Choroid plexus epithelial cell (primary cell): ENCODE results near the gene C14orf93.

Source experiments
- DNase-seq: peaks from one replicate; pipeline ENCODE4 v3.0.0-alpha.2; 2010; ENCODE audit warnings: low read depth
- H3K4me3 ChIP-seq: 2 replicates; pipeline ENCODE4 v1.5.1; 2011; ENCODE audit warnings: low read depth, mild to moderate bottlenecking, control low read depth, low read length, moderate library complexity
- TF ChIP-seq, protein P1 (sequence below): conservative IDR thresholded peaks from 2 replicates; pipeline ENCODE4 v1.5.1; 2011; ENCODE audit warnings: low read depth, mild to moderate bottlenecking, control low read depth, inconsistent platforms, low read length, moderate library complexity

Gene C14orf93, protein sequence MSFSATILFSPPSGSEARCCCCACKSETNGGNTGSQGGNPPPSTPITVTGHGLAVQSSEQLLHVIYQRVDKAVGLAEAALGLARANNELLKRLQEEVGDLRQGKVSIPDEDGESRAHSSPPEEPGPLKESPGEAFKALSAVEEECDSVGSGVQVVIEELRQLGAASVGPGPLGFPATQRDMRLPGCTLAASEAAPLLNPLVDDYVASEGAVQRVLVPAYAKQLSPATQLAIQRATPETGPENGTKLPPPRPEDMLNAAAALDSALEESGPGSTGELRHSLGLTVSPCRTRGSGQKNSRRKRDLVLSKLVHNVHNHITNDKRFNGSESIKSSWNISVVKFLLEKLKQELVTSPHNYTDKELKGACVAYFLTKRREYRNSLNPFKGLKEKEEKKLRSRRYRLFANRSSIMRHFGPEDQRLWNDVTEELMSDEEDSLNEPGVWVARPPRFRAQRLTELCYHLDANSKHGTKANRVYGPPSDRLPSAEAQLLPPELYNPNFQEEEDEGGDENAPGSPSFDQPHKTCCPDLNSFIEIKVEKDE

DNA sequence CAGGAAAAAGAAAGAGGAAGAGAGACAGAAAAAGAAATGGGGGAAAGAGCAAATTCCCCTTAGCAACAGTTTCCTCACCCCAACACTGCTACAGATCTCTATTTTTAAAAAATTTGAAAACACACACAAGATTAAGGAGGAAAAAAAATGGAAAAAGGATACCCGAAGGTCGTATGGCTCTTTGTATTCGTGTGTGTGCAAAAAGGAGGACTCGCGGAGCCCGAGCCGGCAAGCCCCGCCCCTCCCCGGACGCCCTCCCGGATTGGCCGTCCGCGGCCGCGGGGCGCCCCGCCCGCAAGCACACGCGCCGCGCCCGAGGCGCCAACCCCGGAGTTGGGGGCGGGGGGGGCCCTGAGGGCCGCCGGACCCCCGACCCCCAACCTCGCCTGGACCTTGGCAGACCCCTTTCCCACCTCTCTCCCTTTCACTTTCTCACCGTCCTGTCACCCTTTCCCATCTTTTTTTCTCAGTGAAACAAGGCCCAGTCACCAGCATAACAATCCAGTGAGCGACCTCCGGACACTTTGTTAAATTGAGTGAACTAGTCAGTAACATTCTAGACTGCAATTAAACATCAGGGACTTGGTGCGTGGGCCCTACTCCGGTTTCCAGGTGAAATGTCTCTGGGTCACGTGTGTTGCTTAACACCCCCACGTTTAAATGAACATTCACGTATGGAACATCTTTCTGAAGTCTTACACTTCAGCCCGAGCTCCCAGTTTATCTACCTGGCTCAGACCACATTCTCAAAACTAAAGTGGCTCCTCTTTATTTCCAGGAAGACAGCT is at the start of gene C14orf93:
Gene C14orf93, minus strand, starts transcription at position 205 of the 788 bp plus-strand sequence. CDS start 11,120 bp downstream, outside the sequence.
- H3K4me3 ChIP-seq, result peak within 1 kb of the TSS; percentile 53
- TF ChIP-seq, protein P1, sequence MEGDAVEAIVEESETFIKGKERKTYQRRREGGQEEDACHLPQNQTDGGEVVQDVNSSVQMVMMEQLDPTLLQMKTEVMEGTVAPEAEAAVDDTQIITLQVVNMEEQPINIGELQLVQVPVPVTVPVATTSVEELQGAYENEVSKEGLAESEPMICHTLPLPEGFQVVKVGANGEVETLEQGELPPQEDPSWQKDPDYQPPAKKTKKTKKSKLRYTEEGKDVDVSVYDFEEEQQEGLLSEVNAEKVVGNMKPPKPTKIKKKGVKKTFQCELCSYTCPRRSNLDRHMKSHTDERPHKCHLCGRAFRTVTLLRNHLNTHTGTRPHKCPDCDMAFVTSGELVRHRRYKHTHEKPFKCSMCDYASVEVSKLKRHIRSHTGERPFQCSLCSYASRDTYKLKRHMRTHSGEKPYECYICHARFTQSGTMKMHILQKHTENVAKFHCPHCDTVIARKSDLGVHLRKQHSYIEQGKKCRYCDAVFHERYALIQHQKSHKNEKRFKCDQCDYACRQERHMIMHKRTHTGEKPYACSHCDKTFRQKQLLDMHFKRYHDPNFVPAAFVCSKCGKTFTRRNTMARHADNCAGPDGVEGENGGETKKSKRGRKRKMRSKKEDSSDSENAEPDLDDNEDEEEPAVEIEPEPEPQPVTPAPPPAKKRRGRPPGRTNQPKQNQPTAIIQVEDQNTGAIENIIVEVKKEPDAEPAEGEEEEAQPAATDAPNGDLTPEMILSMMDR, result no peak
- peak; percentile 66 for DNase-seq

DNA sequence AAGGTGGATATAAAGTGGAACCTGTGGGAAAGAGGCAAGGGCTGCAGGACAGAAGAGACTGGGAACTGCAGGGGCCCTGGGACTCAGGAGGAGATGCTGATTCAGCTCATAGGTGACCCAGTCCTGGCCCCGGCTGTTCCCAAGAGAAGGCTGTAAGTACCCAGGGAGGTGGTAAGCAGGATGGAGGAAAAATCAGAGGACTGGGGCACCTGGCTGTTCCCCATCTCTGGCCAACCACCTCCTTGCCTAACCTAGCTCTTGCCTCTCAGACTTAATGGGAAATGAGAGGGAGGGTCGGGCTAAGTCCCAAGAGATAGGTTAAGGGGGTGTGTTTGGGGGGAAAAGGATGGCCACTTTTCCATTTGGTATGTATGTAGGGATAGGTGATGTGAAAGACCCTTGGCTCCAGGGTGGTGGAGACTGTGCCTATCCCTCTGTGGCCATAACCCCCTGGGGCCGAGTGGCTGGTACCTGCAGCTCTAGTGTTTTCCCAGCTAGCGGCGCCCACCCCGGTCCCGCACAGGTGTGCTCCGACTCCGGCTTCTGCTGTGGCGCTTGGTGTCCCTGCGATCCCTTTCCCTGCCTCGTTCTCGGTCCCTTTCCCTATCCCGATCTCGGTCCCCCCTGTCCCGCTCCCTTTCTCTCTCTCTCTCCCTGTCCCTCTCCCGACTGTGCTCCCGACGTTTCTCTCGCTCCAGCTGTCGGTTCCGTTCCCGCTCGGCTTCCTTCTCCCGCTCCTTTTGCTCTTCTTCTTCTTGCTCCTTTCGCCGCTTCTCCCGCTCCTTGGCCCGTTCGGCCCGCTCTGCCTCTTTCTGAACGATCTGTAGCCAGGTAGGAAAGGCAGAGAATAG is 48.9 kb upstream of the C14orf93 start:
- TF ChIP-seq, protein P1, result no peak
- no peak overlapping the region for H3K4me3 ChIP-seq
- no peak for DNase-seq

DNA sequence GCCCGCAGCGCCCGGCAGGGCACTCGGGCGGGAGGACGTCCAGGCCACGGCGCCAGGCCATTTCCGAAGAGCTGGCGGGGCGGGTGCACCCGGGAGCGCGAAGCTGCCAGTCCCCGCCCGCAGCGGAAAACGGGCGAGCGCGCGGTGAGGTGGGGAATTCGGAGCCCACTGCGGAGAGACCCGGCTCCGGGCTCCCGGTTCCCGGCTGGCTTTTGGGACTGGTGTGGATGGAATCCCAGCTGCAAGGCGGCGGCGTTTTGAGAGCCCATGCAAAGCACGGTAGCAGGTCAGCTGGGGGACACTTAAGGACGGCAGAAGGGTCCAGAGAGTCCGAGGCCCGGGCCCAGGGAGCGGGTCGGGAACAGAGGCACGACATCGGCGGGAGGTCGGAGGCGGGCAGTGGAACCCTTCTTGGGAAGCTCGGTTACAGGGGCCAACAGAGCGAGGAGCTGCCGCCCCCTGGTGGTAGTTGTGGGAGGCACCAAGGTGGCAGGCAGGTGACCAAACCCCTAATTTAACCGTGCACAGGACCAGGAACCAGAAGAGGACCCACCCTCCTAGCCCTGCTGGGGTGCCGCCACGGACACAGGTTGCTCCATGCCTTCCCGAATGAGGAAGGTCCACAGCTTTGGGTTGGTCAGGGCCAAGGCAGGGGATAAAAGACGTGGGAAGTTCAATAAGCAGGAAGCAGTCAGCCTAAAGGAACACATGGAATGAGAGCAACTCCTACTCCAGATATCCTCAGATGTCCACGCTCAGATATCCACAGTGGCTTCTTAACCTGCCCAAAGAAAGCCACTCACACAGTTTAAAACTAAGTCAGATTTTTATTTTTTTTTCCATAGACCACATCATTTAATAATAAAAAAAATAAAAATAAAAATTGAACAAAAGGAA is 48.1 kb upstream of the C14orf93 start:
- DNase-seq, result peak; percentile 85
- peak overlapping the region; percentile 60 for H3K4me3 ChIP-seq
- TF ChIP-seq, protein P1, result peak; percentile 94

DNA sequence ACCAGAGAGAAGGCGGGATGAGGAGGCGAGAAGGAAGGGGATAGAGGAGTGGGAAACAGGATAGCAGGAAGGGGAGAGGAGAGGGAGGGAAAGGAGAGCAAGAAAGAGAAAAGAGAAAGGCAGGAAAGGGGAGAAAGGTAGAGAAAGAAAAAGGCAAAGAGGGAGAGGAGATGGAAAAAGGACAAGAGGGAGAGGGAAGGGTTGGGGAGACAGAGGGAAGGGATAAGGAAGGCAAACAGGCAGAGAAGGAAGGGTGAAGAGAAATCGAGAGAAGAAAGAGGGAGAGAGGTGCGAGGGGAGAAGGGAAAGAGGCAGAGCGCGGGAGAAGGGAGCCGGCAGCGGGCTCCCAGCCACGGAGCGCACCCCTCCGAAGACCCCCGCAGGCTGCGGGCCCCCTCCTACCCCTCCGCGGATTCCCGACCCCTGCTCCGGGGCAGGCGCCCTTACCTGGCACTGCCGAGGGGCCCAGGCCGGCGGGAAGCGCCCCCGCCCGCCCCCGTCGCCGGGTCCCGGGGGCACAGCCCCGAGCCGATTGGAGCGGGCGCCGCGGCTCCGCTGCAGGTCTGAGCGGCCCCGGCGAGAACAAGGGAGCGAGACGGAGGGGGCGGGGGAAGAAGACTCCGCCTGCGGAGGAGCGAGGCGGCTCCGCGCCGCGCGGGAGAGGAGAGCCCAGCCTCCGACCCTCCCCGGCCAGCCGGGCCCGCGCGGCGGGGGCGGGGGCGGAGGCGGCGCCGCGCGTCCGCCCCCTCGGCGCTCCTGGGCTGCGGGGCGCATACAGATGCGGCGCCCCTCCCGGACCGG is 47.2 kb upstream of the C14orf93 start, which contains the start of gene CDH24:
Gene CDH24, minus strand, starts transcription at position 565 of the 801 bp plus-strand sequence. CDS start 1,787 bp downstream, outside the sequence.
- TF ChIP-seq, protein P1, result no peak
- DNase-seq, result peak; percentile 72

DNA sequence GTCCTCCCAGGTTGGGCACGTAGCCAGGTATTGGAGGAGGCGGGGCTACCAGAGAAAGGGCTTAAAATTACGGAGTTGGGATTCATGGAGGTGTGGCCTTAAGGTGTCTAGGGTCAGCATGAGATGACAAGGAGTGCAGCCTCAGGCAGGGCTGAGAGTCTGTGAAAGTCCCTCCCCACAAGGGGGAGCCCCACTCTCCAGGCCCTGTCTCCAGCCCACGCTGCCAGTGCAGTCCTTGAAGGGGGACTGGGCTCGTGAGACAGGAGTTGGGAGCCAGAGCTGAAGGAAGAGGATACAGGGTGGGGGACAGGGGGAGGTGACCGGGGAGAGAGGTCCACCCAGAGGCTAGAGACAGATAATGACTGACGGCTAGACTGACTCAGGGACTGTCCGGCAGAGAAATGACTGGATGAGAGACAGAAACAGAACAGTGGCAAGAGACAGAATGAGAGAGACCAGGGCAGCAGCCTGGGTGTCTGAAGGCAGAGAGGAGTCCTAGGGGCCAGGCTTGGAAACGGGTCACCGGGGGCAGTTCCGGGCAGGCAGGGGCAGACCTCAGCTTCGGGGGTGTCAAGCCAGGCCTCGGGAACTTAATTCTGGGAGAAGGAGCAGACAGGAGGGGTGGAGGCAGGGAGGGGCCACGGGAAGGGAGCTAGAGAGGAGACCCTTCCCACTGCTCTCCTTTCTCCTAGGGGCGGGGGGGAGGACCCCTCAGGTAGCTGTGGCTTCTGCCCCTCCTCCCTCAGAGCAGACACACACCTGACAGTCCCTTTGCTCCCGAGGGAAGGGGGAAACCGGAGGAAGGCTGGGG is 46.4 kb upstream of the C14orf93 start:
- DNase-seq, result peak; percentile 73
- peak overlapping the region; percentile 60 for H3K4me3 ChIP-seq
- TF ChIP-seq, protein P1, result peak; percentile 84

More for the DNA sequence above, 47.2 kb upstream of the C14orf93 start, which contains the start of gene CDH24:
- peak within 1 kb of the TSS; percentile 60 for H3K4me3 ChIP-seq
